Stimulated activated CD4-positive, alpha-beta T cell treated with anti-CD3 and anti-CD28 coated beads, Interleukin-4, amount 100 ng/mL, for 48 hours (primary cell): ENCODE measurements around the gene RNF40.
A peak's percentile ranks its signal among the peaks of the same experiment; 100 is the strongest.
"Not testable (repeated sequence)": the region's sequence is repeated elsewhere in the genome, so short reads cannot be mapped to it uniquely, and the experiment has no call there.

Experiments
- DNase-seq, 2 donors: peaks; one replicate each; pipeline ENCODE4 v3.0.0-alpha.2; 2020; ENCODE audit warnings: low read depth in 2 of 2

Gene RNF40

DNA sequence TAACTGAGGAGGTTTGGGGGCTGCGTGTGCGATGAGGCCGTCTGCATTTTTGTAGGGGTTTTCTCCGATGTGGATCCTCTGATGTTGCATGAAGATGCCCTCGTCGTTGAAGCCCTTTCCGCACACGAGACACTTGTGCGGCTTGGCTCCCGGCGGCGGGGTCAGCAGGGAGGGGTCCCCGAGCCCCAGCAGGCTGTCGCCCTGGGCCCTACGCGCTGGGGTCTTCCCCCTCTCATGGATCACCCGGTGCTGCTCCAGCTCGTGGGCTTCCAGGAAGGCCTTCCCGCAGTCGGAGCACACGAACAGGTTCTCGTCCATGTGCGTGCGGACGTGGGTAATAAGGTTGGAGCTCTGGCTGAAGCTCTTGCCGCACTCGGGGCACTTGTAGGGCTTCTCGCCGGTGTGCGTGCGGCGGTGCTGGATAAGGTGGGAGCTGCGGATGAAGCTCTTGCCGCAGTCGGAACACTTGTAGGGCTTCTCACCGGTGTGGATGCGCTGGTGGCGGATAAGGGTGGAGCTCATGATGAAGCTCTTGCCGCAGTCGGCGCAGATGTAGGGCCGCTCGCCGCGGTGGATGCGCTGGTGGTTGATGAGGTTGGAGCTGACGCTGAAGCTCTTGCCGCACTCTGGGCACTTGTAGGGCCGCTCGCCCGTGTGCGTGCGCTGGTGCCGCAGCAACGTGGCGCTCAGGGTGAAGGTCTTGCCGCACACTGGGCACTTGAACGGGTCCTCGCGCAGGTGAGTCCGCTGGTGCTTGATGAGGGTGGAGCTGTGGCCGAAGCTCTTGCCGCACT, 20.6 kb downstream of the RNF40 start:
- DNase-seq = no peak

- no peak for DNase-seq
Measured at GRCh38 chr16:30783280-30784109, 21.4 kb downstream of the RNF40 start.

DNA sequence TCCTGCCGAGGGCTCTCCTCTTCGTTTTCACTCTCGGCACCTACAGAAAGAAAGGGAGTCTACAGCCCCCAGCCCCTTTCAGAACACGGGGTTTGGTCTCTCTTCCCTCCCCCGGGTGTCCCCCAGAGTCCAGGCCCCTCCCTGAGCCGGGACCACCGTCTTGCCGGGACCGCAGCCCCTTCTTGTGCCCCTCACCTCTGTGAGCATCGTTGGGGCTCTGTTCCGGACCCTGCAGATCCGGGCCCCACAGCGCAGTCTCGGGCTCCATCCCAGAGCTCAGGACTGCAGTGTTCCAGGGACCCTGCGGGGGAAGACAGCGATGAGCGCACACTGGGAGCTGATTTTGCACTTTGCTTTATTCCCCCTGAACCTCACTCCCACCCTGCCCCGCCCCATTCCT, 22.1 kb downstream of the RNF40 start:
- DNase-seq = no peak

GRCh38 chr16:30785126-30786106, 23.3 kb downstream of the RNF40 start:
- no peak for DNase-seq

DNA sequence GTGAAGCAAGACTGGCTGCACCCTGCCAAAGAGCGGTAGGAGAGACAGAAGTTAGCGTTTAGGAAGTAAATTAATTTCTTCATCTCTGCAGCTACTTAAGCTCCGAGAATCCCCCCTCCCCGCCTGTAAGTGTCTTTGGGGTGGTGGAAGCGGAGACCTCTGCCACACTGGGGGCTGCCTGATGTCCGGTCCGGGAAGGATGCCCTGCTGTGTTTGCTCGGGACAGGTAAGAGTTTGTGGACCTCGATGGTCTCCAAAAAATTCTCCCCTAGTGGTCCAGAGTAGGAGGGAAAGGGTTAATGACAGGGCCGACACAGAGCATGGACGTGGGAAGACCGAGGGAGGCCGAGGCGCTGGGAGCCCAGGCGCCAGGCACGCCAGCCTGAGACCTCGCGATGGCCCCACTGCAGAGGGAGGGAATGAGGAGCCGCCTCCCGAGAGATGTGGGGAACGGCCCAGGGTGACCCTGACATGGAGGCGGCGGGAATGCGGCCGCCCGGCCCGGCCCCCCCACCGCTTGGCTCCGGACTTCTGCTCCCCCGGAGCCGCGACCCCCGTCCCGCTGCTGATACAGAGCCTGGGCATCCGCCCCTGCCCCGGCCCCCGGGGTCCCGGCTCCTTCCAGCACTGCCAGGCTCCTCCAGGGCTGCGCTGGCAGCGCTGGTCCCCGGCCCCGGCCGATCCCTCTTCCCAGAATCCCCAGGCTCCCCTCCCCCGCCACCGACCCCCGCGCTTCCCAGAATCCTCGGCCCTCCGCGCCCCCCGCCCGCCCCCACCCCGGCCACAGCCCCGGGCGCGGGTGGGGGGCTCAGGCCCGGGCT, 24.2 kb downstream of the RNF40 start:
- DNase-seq = no peak

DNA sequence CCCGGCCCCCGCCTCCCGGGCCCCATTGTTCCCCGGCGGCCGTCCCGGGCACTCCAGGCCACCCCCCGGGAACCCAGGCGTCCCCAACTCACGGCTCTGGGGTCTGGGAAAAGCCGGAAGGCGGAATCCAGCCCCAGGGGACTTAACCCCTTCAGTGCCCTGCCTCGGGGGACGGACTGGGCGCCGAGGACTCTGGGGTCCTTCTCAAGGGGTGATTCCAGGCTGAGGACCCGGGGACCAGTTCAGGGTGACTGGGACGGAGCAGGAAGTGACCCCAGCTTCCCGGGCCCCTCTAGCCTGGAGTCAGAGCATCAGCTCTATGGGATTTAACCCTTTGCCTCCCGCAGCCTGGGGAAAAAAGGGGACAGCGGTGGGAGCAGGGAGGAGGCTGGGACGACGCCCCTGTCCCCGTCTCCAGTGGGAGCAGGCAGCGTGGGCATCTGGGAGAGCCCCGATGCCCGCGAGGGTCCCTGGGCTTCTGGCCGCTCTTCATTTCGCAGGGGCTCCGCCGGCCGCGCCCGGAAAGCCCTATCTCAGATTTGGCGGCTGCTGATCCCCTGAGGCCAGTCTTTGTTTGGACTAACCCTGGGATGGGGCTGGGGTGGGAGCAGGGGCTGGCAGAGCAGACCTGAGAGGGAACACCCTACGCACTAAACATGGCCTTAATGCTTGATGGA, 25.0 kb downstream of the RNF40 start, which contains the start of gene ZNF629:
TSS of gene ZNF629 (minus strand) at position 270 of the 677 bp plus-strand sequence. CDS start 2,723 bp downstream, outside the sequence.
- no peak for DNase-seq

DNA sequence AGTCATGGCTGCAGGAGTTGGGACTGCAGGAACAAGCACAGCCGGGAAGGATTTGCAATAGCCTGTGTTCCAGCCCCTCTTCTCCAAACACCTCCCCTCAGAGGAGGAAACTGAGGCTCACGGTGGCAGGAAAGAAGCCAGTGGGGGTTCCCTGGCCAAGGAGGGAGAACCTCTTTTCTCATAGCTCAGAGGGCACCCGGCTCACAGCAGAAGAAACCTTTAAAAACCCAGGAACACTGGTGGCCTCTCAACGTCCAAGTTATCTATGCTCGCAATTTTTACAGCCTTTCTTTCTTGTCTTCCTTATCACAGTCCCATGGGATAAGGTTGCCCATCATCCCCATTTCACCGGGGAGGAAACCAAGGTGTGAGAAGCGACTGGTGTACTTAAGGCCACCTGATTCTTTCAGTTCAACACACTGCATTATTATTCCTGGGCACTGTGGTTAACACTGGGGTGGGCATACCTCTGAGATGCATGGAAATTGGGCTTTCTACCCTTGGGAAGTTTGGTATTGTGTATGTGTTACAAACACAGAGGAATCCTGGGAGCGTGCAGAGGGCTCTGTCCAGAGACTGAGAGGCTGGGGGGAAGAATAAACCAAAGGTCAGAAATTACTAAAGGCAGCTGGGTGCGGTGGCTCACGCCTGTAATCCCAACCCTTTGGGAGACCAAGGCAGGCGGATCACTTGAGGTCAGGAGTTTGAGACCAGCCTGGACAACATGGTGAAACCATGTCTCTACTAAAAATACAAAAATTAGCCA, 25.7 kb downstream of the RNF40 start:
- DNase-seq = no peak

DNA sequence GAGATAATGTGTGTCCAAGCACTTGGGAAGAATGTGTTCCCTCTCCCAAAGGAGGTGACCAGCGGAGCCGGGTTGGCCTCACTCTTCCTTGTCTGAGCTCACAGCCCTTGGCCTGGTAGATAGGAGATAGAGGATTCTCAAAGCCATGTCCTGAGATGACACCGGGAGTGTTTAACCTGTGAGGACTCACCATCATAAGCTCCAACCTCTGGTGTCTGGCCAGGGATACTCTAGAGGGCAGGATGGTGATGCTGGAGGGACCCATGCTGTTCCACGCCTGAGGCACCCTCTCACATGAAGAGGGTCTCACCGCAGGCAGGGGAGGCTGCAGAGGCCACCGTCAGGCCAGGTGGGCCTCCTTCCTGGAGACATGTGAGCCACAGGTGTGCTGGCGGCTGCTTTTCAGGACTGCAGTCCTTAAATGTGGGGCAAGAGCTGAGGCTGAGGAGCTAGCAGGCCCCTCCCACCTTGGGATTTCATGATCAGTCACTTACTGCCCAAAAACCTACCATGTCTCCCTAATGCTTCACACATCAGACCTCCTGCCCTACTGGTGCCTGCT, 31.5 kb downstream of the RNF40 start:
- DNase-seq = no peak

- no peak for DNase-seq
Measured at GRCh38 chr16:30794634-30795033, 32.5 kb downstream of the RNF40 start.

GRCh38 chr16:30797670-30798309, 35.7 kb downstream of the RNF40 start:
- no peak for DNase-seq

DNA sequence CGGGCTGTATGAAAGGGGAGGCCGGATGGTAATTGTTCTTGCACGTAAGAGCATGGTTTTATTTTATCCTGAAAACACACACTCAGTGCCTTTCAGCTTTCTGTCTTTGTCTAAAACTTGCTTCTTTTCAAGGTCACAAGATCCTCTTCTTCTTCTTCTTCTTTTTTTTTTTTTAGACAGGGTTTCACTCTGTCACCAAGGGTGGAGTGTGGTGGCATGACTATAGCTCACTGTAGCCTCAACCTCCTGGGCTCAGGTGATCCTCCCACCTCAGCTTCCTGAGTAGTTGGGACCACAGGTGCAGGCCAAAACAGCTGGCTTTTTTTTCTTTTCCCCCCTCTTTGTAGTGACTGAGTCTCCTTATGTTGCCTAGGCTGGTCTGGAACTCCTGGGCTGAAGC, 40.8 kb downstream of the RNF40 start:
- DNase-seq = no peak

DNA sequence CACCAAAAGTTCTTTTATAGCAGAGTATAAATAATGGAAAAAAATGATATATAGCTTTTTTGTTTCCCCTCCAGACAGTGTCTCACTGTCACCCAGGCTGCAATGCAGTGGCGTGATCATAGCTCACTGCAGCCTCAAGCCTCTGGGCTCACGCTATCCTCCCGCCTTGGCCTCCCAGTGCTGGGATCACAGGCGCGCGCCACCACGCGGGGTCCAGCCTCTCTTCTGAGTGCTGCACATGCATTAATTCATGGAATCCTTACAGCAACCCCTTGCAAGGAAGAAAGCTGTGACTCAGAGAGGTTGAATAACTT, 42.9 kb downstream of the RNF40 start:
- no peak for DNase-seq

GRCh38 chr16:30805370-30806169, 43.4 kb downstream of the RNF40 start:
- DNase-seq = peak in 1 of 2 donors; percentile 36

DNA sequence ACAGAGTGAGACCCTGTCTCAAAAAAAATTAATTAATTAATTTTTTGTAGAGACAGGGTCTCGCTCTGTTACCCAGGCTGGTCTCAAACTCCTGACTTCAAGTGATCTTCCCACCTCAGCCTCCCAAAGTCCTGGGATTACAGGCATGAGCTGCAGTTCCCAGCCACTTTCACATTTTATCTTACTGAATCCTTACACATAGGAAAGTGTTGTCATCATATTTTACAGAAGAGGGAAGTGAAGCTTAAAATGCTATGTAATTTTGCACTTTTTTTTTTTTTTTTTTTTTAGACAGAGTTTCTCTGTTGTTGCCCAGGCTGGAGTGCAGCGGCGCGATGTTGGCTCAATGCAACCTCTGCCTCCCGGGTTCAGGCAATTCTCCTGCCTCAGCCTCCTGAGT, 46.0 kb downstream of the RNF40 start:
- DNase-seq = no peak

- DNase-seq = not testable (repeated sequence)
Measured at GRCh38 chr16:30808890-30809426, 46.8 kb downstream of the RNF40 start.

DNA sequence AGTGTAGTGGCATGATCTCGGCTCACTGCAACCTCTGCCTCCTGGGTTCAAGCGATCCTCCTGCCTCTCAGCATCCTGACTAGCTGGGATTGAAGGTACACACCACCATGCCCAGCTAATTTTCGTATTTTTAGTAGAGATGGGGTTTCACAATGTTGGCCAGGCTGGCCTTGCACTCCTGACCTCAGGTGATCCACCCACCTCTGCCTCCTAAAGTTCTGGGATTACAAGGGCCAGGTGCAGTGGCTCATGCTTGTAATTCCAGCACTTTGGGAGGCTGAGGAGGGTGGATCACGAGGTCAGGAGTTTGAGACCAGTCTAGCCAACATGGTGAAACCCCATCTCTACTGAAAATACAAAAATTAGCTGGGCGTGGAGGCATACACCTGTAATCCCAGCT, 47.6 kb downstream of the RNF40 start:
- DNase-seq = not testable (repeated sequence)

DNA sequence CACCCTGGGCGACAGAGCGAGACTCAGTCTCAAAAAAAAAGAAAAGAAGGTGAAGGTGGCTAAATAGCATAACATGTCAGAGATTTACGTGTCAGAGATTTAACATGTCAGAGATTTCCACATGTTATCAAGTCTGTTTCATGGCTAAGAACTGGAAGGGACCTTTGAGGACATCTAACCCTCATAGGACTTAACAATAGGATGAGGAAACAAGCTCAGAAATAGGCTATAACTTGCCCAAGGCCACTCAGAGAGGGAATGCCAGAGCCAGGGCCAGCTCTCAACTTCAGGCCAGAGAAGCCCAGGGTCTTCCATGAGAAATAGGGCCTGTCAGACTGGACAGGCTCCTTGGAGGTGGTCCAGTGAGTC, 51.7 kb downstream of the RNF40 start:
- DNase-seq = no peak

DNA sequence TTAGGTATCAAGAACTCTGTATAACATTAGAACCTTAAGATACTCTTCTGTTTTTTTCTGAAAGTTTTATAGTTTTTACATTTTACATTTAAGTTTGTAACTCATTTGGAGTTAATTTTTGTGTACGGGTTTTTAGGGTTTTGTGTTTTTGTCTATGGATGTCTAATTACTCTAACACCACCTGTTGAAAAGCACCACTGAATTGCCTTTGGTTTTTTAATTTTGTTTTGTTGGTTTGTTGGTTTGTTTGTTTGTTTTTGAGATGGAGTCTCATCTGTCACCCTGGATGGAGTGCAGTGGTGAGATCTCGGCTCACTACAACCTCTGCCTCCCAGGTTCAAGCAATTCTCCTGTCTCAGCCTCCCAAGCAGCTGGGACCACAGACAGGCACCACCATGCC, 54.6 kb downstream of the RNF40 start:
- DNase-seq = no peak
